GM21528 (cell line): ENCODE measurements around the gene MYO5B.

Experiments
- ATAC-seq: cut with Tn5 transposase; IDR thresholded peaks from one replicate; pipeline ENCODE4 v1.9.1; 2021; ENCODE audit warnings: mild to moderate bottlenecking, moderate library complexity; ENCODE audit not compliant: unreplicated experiment, low FRiP score

Gene MYO5B

DNA sequence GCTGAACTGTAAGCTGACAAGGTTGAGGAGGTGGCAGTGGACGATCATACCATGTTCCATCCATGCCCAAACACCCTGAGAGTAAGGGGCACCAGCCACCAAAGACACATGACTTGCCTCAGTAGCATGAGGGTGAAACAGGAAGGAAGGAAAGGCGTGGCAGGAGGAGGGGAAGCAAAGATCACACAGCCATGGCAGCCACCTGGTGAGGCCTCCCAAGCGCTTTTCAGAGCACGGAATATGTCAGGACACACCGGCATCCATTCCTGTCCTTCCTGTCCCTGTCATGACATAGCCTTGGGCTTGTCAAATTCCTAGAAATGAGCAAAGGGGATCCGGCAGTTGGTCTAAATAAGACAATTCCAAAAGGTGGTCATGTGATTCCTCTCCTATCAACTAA lies 118.7 kb downstream of the MYO5B start:
- ATAC-seq: no peak

DNA sequence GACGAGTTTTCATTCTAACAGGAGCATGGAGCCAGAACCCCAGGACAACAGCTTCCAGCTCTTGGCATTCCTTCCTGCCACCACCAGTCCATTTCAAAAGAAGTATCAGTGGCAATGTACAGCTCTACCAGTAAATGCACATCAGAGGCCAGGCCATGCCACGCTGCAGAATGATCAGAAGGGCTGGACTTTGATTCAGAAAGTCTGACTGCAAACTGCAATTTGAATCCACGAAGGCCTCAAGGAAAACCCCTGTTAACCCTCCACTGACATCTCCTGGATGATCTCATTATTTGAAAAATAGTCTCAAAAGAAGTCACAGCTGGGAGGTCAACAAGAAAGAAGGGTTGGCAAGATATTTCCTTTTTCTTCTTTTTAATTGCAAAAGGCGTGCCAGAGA lies 119.2 kb downstream of the MYO5B start:
- no peak for ATAC-seq

DNA sequence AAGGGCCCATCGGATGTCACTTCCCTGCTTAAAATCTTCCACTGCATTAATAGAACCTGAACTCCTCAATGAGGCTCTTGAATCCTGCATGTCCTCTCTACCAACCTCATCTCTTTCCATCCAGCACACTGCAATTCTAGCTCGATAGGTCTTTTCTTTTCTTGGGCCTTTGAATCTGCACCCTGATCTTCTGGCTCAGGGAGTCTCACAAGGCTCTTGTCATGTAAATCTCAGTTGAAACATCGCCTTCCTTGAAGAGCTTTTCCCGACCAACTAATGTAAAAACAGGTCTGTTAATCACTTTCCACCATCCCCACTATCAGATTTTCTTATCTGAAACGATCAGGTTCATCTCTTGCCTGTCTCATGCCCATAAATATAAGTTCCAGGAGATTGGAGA lies 120.5 kb downstream of the MYO5B start:
- no peak for ATAC-seq

DNA sequence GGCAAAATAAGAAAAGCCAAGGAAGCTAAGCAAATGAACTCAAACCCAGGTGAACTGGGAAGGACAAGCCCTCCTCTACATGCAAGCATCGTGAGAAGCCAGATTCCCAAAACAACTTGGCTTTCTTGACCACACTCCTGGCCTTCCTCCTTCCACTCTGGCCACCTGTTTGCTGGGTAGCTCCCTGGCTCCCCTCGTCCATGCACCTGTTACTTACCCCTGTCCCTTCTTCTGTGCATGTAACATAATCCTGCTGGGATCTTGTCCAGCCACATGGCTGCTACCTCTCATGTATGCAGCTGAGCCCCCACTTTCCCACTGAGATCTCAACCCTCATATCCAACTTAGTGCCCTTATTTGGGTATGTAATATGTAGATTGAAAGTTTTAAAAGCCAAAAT lies 121.6 kb downstream of the MYO5B start:
- no peak for ATAC-seq

DNA sequence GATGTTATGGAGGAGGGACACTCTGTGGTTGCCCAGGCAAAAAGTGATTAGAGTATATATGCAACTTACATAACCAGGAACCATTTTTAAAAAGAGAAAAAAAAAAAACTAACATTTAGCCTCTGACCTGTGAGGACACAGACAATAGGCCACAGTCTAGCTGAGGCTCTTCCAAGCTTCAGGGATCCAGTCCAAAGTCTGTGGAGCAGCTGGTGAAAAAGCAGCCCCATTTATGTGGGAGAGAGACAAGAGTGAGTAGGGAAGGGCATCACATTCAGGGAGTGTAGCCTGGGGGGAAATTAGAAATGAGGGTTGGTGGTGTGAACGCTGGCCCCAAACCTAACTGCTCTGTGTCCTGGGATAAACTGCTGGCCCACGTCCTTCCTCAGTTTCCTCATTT lies 122.8 kb downstream of the MYO5B start:
- no peak for ATAC-seq

DNA sequence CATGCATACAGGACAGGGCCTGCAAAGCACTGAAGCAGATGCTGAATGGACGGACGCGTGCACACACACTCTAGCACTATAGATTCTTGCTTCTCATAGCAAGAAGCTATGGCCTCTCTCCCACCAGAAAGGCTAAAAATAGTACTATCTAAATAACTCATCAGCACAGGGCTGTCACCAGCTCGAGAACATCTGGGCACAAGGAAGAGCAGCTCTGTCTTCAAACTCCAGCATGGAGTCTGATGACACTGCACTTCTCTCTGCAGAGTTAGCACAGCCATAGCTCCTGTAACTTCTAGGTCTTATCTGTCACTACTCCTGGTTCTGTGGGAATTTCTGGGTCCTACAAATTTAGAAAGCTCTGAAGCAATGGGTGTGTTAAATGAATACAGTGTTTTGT lies 123.5 kb downstream of the MYO5B start:
- no peak for ATAC-seq

DNA sequence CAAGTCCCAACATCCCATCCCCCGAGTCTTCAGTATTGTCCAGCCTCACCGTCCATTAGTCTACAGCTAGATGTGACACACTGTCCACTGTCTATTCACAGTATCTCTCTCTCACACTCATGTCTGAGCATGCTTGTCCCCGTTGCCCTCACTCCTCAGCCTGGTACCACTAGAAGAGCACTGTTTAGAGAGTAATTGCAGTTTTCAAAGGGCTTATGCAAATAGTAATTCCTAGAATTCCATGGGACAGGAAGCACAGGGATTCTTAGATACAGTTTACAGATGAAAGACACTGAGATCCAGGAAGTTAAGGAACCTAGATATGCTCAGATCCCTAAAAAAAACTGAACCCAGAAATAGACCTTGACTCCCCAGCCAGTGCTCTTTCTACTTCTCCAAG lies 125.5 kb downstream of the MYO5B start:
- no peak for ATAC-seq

DNA sequence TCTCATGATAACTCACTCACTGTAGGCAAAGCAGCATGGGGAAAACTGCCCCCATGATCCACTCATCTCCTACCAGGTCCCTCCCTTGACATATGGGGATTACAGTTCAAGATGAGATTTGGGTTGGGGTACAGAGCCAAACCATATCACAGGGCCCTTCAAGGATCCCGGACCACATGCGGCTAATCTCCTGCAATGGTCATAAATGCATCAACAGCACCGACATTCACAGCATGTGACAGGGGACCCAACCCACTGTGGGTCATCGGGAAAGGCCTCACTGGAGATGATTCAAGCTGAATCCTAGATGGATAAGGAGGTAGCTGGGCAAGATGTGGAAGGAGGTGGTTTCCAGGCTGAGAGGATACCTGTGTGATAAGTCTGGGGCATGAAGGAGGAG lies 129.4 kb downstream of the MYO5B start:
- no peak for ATAC-seq

DNA sequence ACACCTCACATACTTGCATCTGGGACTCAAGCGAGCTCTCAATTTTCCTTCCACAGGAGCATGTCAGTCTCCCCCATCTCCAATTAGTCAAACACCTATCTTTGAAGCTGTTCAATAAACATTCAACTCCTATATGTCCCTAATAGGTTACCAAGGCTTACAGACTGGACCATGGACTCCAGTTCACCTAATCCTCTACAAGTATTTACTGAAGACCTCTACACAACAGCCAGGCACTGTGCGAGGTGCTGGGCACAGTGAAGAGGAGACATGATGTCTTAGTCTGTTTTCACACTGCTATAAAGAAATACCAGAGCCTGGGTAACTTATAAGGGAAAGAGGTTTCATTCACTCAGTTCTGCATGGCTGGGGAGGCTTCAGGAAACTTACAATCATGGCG lies 129.9 kb downstream of the MYO5B start:
- ATAC-seq: no peak

DNA sequence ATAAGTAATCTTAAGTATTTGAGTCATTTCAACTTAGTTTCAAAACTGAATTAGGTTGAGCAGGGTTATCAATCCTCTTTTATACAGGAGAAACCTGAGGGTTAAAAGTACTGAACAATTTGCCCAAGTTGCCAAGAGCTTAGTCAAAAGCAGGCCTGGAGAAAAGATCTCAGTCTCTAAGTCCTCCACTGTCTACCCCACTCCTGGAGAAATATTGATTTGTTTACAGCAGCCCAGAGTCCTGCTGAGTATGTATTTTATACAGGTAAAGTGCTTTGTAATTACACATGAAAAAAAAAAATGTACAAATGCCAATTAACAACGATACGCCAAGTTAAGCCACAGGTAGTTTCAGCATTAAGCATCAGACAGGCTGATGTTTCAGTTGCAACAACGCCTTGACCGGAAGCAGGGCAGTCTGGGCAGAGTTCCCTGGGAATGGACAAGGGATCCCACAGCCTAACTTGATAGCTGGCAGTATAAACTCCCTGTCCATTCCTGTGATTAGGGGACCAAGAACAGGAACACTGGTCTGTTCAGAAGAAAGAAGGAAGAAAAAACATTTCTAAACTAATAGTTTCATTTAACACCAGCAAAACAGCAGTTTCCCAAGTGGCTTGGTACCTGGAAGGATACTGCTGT lies 132.9 kb downstream of the MYO5B start:
- no peak for ATAC-seq

DNA sequence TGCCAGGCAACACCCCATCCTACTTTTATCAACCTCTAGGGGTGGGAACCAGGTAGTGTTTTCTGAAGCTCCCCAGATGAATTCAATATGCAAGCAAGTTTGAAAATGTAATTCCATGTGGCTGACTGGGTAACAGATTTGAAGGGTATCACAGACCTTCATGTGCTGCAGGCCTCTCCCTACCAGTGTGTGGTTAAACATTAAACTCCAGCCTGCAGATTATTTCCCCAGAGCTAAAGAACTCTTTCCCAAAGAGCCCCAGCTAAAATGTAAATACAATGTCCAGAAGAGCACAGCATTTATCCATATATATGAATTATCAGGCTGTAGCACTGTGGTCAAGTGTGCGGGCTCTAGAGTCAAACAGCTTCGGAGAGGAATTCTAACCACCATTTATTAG lies 134.1 kb downstream of the MYO5B start:
- no peak for ATAC-seq

DNA sequence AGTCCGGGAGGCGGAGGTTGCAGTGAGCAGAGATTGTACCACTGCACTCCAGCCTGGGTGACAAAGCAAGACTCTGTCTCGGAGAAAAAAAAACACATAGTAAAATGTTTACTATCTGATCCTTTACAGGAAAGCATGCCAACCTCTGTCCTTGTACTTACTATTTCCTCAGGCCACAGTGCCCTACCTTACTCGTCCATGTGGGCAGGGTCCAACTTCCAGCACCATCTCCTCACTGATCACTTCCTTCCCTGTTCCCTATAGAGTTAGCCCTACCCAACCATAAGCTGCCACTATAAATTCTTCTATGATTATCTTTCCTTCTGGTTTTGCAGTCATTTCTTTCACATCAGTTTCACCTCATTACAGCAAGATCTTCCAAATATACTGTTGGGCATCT lies 136.2 kb downstream of the MYO5B start:
- ATAC-seq: no peak

DNA sequence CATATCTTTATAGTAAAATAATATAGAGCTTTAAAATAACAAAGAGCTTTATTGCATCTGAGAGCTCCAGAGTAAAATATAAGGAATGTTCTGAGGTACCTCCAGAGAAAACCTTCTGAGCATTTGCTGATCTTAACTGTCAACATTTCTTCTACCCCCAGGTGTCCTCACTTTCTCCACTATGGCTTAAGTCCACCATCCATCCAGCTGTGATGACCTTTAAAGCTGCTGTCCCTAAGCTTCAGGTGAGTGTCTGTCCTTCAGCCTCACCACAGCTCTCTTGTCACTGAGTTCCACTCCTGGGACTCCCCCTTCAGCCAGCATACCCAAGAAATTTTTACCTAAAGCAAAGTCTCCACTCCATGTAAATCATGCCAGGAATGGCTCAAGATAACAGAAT lies 137.9 kb downstream of the MYO5B start:
- no peak for ATAC-seq

DNA sequence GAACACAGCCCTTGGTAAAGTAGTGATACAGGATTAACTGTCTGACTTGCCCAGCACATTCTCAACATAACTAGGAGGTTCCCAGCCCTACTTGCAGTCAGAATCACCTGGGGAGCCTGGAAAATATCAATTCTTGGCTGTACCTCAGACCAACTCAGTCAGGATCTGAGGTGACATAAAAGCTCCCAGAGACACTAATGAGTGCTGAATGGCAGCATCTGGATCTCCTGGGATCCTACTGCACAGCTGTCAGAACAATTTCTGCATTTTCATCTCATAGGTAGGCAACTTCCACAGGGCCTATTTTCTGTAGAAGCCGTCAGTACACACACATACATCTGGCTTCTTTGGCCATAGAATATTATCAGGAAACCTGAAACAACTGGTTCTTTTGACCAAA lies 138.8 kb downstream of the MYO5B start:
- ATAC-seq: no peak

DNA sequence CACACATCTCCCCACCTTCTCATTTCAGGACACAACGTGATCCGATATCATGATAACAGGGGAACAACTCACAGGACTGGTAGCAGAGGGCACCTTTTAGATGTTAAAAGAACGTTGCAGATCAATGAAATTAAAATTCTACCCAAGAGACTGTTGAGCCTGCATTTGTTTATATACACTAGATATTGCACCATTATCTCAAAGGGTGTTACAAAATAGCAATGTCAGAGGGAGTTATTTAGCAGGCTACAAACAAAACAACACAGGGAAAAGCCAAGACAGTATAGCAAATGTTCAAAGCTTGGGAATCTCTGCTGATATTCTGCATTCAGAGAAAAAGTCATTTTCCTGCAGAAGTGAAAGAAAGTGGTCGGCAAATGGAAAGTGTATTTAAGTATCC lies 139.5 kb downstream of the MYO5B start:
- no peak for ATAC-seq

DNA sequence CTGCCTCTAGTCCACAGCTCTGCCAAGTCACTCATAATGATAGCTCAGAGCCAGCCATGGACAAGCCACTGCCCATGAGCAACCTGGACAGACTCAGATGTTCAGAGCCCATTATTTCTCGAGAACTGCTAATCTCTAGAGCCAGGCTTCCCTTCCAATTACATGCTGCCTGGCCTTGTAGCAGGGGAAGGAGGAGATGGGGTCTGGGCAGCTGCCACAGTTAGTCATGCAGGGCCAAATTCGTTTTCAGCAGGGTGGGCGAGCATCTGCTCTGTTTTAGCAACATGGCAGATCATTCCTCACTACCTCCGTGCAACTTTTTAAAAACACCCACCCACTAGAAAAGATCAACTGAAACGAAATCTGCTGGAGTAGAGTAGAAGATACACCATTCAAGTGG lies 141.8 kb downstream of the MYO5B start:
- ATAC-seq: no peak

DNA sequence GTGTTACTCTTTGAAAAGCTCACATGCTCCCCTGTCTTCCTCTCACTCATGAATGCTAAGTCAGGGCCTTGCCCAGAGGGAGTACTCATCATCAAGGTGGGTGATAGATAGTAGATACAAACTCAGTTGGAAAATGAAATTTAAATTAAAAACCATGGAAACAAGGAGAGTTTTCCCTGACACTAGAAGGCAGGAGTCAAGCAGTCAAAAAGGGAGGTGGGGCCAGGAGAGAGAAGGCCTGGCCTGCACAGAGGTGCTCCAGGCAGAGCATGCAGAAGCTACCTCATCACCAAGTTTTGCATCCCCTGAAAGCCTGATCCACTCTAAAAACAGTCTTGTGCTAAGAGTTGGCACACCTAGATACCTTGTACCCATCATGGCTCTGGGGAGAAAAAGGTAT lies 143.7 kb downstream of the MYO5B start:
- no peak for ATAC-seq

DNA sequence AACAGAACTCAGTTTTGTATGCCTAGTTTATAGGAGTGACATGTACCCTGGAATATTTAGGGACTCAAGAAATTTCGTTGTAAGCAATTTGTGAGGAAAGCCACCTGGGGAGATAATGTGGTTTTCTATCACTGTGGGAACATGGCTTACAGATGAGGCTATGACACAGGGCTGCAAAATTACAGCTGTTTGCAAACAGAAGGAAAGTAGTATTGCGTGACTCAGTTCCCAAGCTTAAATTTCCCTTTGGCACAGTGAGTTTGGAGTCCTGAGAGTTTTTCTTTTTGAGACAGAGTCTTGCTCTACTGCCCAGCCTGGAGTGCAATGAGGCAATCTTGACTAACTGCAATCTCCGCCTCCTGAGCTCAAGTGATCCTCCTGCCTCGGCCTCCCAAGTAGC lies 149.8 kb downstream of the MYO5B start:
- ATAC-seq: no peak

DNA sequence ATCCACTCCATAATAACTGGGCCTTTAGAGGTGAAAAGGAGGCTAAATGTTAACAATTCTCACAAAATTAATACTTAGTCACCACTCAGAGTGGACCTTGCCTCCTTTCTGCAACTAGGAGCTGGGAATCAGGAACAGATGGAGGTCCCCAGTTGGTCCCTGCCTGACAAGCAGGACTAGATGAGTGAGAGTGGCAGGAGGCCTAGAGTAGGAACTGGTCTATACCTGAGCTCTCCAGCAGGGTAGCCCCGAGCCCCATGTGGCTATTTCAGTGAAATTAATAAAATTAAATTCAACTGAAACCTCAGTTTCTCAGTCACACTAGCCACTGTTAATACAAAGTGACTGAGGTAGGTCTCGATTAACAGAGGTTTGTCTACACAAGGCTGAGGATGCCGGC lies 150.5 kb downstream of the MYO5B start:
- no peak for ATAC-seq

DNA sequence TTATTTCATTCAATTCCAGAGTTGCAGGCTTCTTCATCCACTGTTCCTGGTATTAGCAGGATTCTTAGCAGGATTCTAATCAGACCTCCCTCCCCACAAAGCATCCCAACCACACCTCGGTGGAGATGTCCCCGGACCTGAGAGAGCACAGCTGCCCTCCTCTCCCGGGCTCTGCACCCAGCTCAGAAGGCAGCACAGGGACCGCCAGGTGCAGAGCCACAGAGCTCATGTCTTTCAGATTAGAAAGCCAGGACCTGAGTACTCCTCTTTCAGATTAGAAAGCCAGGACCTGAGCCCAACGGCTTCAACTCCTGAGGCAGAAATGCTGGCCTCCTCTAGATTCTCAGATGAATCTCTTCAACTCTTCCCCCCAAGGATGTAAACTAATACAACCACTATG lies 152.3 kb downstream of the MYO5B start:
- no peak for ATAC-seq

DNA sequence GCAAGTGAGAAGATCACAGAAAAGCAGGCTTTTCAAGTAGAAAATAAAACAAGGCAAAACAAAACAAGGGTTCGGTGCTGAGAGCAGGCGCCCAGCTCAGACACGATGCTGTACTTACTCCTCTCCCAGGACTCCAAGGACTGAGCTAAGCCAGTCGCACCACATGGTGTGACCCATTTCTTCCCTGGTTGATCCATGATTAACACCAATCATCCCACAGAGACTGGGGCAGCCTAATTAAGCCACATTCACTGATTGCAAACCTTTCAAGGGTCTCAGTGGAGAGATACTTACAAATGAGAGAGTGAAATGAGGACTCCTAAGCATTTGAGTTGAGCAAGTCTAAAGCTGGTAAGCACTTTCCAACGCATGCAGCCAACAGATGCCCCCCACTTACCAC lies 155.2 kb downstream of the MYO5B start:
- no peak for ATAC-seq

DNA sequence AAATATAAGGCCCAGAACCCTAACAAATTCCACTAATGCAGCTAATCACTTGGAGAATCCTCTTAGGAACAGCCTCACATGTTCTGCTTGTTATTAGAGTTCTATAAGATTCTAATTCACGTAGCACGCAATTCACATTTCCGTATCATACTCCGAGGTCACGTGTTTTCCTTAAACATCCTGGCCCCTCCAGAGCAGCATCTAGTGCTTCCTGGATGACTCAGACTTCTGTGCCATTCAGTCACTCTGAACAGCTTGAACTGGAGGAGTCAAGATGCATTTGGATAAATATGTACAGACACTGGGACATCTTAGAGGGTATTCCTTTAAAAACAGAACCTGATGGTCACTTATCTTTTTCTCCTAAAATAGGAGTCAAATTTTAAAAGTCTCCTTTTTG lies 156.5 kb downstream of the MYO5B start:
- no peak for ATAC-seq

DNA sequence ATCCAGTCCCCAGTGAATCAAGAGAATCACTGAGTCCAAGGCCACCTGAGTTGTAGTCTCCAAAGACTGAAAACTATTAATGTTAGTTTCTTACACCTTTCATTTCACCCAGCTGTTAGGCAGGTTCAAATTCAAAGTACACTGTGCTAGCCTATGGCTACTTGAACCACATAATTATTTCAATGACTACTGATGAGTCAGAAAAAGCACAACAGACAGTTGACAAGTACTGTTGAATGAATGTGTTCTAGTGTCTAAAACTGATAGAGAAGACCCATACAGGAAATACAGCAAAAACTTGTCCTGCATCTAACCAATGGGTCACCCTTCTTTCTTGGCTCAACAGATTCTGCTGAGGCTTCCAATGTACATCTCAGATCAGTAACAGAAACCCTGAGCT lies 160.9 kb downstream of the MYO5B start:
- ATAC-seq: no peak
